IgD-negative memory B cell (primary cell): ENCODE measurements around the gene NBAS. TPM values are rescaled to one million over a fixed set of nuclear protein-coding genes. Genes with fewer than 3 reads are reported as not detected.

Experiments
- H3K27ac Mint-ChIP-seq, 3 donors: one replicate each; pipeline ENCODE4 v1.8.0; 2020 to 2022; ENCODE audit warnings: mild to moderate bottlenecking in 3 of 3, mixed read lengths in 3 of 3, moderate library complexity in 1 of 3
- H3K27me3 Mint-ChIP-seq: one replicate; pipeline ENCODE4 v1.8.0; 2021; ENCODE audit warnings: mixed read lengths
- H3K36me3 Mint-ChIP-seq: one replicate; pipeline ENCODE4 v1.8.0; 2020; ENCODE audit warnings: mild to moderate bottlenecking, mixed read lengths
- H3K4me1 Mint-ChIP-seq, 3 donors: one replicate each; pipeline ENCODE4 v1.8.0; 2020 to 2022; ENCODE audit warnings: mixed read lengths in 3 of 3, mild to moderate bottlenecking in 1 of 3
- H3K4me3 Mint-ChIP-seq, 4 donors: one replicate each; pipeline ENCODE4 v1.8.0; 2020 to 2022; ENCODE audit warnings: mild to moderate bottlenecking in 4 of 4, mixed read lengths in 4 of 4, moderate library complexity in 3 of 4
- H3K9me3 Mint-ChIP-seq, 3 donors: one replicate each; pipeline ENCODE4 v1.8.0; 2020 to 2021; ENCODE audit warnings: mixed read lengths in 3 of 3, mild to moderate bottlenecking in 1 of 3
- polyA plus RNA-seq: library from polyadenylated mRNA; unstranded; fragments of 300-500 nt; fragmentation: Illumina TruSeq; gene quantifications from one replicate; pipeline ENCODE4 v1.2.3, GENCODE V29; 2021

The NBAS gene
- polyA plus RNA-seq, 1 donor from 2014 or later, result 12.6 TPM

- peaks cover 19% of the 10 kb centered on the region for H3K36me3 Mint-ChIP-seq
- H3K27me3 Mint-ChIP-seq, result no peaks in the 10 kb centered on the region
- H3K9me3 Mint-ChIP-seq, result no peaks in the 10 kb centered on the region
Observed at GRCh38 chr2:15281681-15282080, 279.5 kb downstream of the NBAS start.

GRCh38 chr2:15279201-15279876, 281.8 kb downstream of the NBAS start:
- H3K27me3 Mint-ChIP-seq, result no peaks in the 10 kb centered on the region
- H3K36me3 Mint-ChIP-seq, result peaks cover 16% of the 10 kb centered on the region
- H3K27ac Mint-ChIP-seq, result no peak overlapping the region
- no peak overlapping the region for H3K4me3 Mint-ChIP-seq
- H3K9me3 Mint-ChIP-seq, result no peaks in the 10 kb centered on the region
- H3K4me1 Mint-ChIP-seq, result peaks cover 0 to 3% (median 0%) of the 10 kb centered on the region in 3 donors

More at GRCh38 chr2:15281681-15282080, 279.5 kb downstream of the NBAS start:
- H3K4me3 Mint-ChIP-seq, result no peak overlapping the region
- no peak overlapping the region for H3K27ac Mint-ChIP-seq
- peaks cover 0 to 3% (median 0%) of the 10 kb centered on the region in 3 donors for H3K4me1 Mint-ChIP-seq

GRCh38 chr2:15278296-15278695, 282.8 kb downstream of the NBAS start:
- Mint-ChIP-seq H3K9me3 (no peaks in the 10 kb centered on the region), H3K4me1 (peaks cover 0 to 3% (median 0%) of the 10 kb centered on the region in 3 donors), H3K27me3 (no peaks in the 10 kb centered on the region), H3K27ac (no peak overlapping the region), H3K4me3 (no peak overlapping the region), H3K36me3 (peaks cover 13% of the 10 kb centered on the region)

GRCh38 chr2:15275346-15275745, 285.8 kb downstream of the NBAS start:
- Mint-ChIP-seq H3K9me3 (no peaks in the 10 kb centered on the region), H3K4me3 (no peak overlapping the region), H3K27me3 (no peaks in the 10 kb centered on the region), H3K36me3 (peaks cover 12% of the 10 kb centered on the region), H3K4me1 (no peaks in the 10 kb centered on the region), H3K27ac (no peak overlapping the region)

- H3K36me3 Mint-ChIP-seq, result peaks cover 20% of the 10 kb centered on the region
- no peaks in the 10 kb centered on the region for H3K9me3 Mint-ChIP-seq
- no peak overlapping the region for H3K4me3 Mint-ChIP-seq
- H3K27ac Mint-ChIP-seq, result no peak overlapping the region
- no peaks in the 10 kb centered on the region for H3K27me3 Mint-ChIP-seq
- no peaks in the 10 kb centered on the region for H3K4me1 Mint-ChIP-seq
Observed at GRCh38 chr2:15273452-15273851, 287.7 kb downstream of the NBAS start.

- Mint-ChIP-seq H3K4me3 (no peak overlapping the region), H3K4me1 (no peaks in the 10 kb centered on the region), H3K27me3 (no peaks in the 10 kb centered on the region), H3K27ac (no peak overlapping the region), H3K9me3 (no peaks in the 10 kb centered on the region), H3K36me3 (peaks cover 24% of the 10 kb centered on the region)
Observed at GRCh38 chr2:15272942-15273341, 288.2 kb downstream of the NBAS start.

GRCh38 chr2:15271941-15272542, 289.1 kb downstream of the NBAS start:
- peaks cover 25% of the 10 kb centered on the region for H3K36me3 Mint-ChIP-seq
- no peaks in the 10 kb centered on the region for H3K27me3 Mint-ChIP-seq
- no peaks in the 10 kb centered on the region for H3K9me3 Mint-ChIP-seq
- H3K4me3 Mint-ChIP-seq, result no peak overlapping the region
- H3K27ac Mint-ChIP-seq, result no peak overlapping the region
- no peaks in the 10 kb centered on the region for H3K4me1 Mint-ChIP-seq

GRCh38 chr2:15271276-15271675, 289.9 kb downstream of the NBAS start:
- Mint-ChIP-seq H3K4me3 (no peak overlapping the region), H3K4me1 (no peaks in the 10 kb centered on the region), H3K9me3 (no peaks in the 10 kb centered on the region), H3K36me3 (peaks cover 26% of the 10 kb centered on the region), H3K27me3 (no peaks in the 10 kb centered on the region), H3K27ac (no peak overlapping the region)

GRCh38 chr2:15269043-15269442, 292.1 kb downstream of the NBAS start:
- no peak overlapping the region for H3K4me3 Mint-ChIP-seq
- no peaks in the 10 kb centered on the region for H3K27me3 Mint-ChIP-seq
- no peak overlapping the region for H3K27ac Mint-ChIP-seq
- no peaks in the 10 kb centered on the region for H3K4me1 Mint-ChIP-seq
- peaks cover 24% of the 10 kb centered on the region for H3K36me3 Mint-ChIP-seq
- no peaks in the 10 kb centered on the region for H3K9me3 Mint-ChIP-seq

- Mint-ChIP-seq H3K9me3 (no peaks in the 10 kb centered on the region), H3K27me3 (no peaks in the 10 kb centered on the region), H3K4me1 (no peaks in the 10 kb centered on the region), H3K27ac (peak overlapping the region in 1 of 3 donors; percentile 83), H3K36me3 (peaks cover 33% of the 10 kb centered on the region), H3K4me3 (no peak overlapping the region)
Observed at GRCh38 chr2:15265889-15266288, 295.2 kb downstream of the NBAS start.

- H3K36me3 Mint-ChIP-seq, result peaks cover 34% of the 10 kb centered on the region
Observed at GRCh38 chr2:15263976-15264685, 297.0 kb downstream of the NBAS start.

GRCh38 chr2:15262792-15263191, 298.3 kb downstream of the NBAS start:
- Mint-ChIP-seq H3K36me3 (peaks cover 24% of the 10 kb centered on the region), H3K4me1 (no peaks in the 10 kb centered on the region), H3K27me3 (no peaks in the 10 kb centered on the region), H3K4me3 (no peak overlapping the region), H3K27ac (no peak overlapping the region), H3K9me3 (peaks cover 2 to 16% (median 5%) of the 10 kb centered on the region in 3 donors)

More at GRCh38 chr2:15263976-15264685, 297.0 kb downstream of the NBAS start:
- Mint-ChIP-seq H3K4me3 (no peak overlapping the region), H3K27me3 (no peaks in the 10 kb centered on the region), H3K27ac (no peak overlapping the region), H3K9me3 (peaks cover 0 to 12% (median 5%) of the 10 kb centered on the region in 3 donors), H3K4me1 (no peaks in the 10 kb centered on the region)

- peaks cover 2 to 16% (median 5%) of the 10 kb centered on the region in 3 donors for H3K9me3 Mint-ChIP-seq
- peaks cover 21% of the 10 kb centered on the region for H3K36me3 Mint-ChIP-seq
- no peak overlapping the region for H3K27ac Mint-ChIP-seq
- H3K27me3 Mint-ChIP-seq, result no peaks in the 10 kb centered on the region
- H3K4me3 Mint-ChIP-seq, result no peak overlapping the region
- no peaks in the 10 kb centered on the region for H3K4me1 Mint-ChIP-seq
Observed at GRCh38 chr2:15260835-15261234, 300.3 kb downstream of the NBAS start.

GRCh38 chr2:15260196-15260595, 300.9 kb downstream of the NBAS start:
- H3K27ac Mint-ChIP-seq, result no peak overlapping the region
- no peaks in the 10 kb centered on the region for H3K27me3 Mint-ChIP-seq
- peaks cover 0 to 3% (median 1%) of the 10 kb centered on the region in 3 donors for H3K4me1 Mint-ChIP-seq
- H3K9me3 Mint-ChIP-seq, result peaks cover 2 to 16% (median 5%) of the 10 kb centered on the region in 3 donors
- no peak overlapping the region for H3K4me3 Mint-ChIP-seq
- H3K36me3 Mint-ChIP-seq, result peaks cover 21% of the 10 kb centered on the region

- Mint-ChIP-seq H3K4me3 (peak overlapping the region in 1 of 4 donors; percentile 6), H3K36me3 (peaks cover 18% of the 10 kb centered on the region), H3K9me3 (peaks cover 2 to 16% (median 5%) of the 10 kb centered on the region in 3 donors), H3K27me3 (no peaks in the 10 kb centered on the region), H3K4me1 (peaks cover 0 to 4% (median 2%) of the 10 kb centered on the region in 3 donors), H3K27ac (no peak overlapping the region)
Observed at GRCh38 chr2:15259356-15259756, 301.8 kb downstream of the NBAS start.
